Fibroblast of skin of right biceps (primary cell): ENCODE data around the gene AARS1.
"Not testable (repeated sequence)": the region's sequence is repeated elsewhere in the genome, so short reads cannot be mapped to it uniquely, and the experiment has no call there.

Source experiments
- DNase-seq: peaks from one replicate; pipeline ENCODE4 v3.0.0-alpha.2; 2013

The AARS1 gene

GRCh38 chr16:70223216-70223615 is 66.1 kb downstream of the AARS1 start:
- not testable (repeated sequence) for DNase-seq

GRCh38 chr16:70222574-70222973 is 66.7 kb downstream of the AARS1 start:
- not testable (repeated sequence) for DNase-seq

- not testable (repeated sequence) for DNase-seq
Measured at GRCh38 chr16:70218586-70218985, 70.7 kb downstream of the AARS1 start.

GRCh38 chr16:70206382-70206781 is 82.9 kb downstream of the AARS1 start:
- DNase-seq: not testable (repeated sequence)

- not testable (repeated sequence) for DNase-seq
Measured at GRCh38 chr16:70204668-70205405, 84.5 kb downstream of the AARS1 start.

GRCh38 chr16:70204010-70204409 is 85.3 kb downstream of the AARS1 start:
- DNase-seq: not testable (repeated sequence)

- not testable (repeated sequence) for DNase-seq
Measured at GRCh38 chr16:70203508-70203907, 85.8 kb downstream of the AARS1 start.
